OCI-LY7 (cell line): ENCODE data around the gene APOE. TPM values are rescaled to one million over a fixed set of nuclear protein-coding genes. Genes with fewer than 3 reads are reported as not detected.
A peak's percentile ranks its signal among the peaks of the same experiment; 100 is the strongest.
"Not testable (repeated sequence)": the region's sequence is repeated elsewhere in the genome, so short reads cannot be mapped to it uniquely, and the experiment has no call there.

Experiments used
- BruUV-seq: library from RNA; stranded (reverse); fragments of 400-500 nt; replicated peaks from 2 replicates; lab custom pipeline; 2021; lab: Mats Ljungman, UMichigan
- CTCF ChIA-PET: fragments of 300-600 bp; sonication (Branson Sonifier 250); formaldehyde crosslinking; loops from one replicate; lab custom pipeline; 2022; ENCODE audit warnings: antibody characterized with exemption; ENCODE audit not compliant: unreplicated experiment; lab: Charles Lee
- POLR2A ChIA-PET: fragments of 300-600 bp; sonication (Branson Sonifier 250); formaldehyde crosslinking; loops from one replicate; lab custom pipeline; 2022; ENCODE audit warnings: antibody characterized with exemption; lab: Charles Lee
- DNase-seq: peaks from one replicate; pipeline ENCODE4 v3.0.0-alpha.2; 2015; ENCODE audit warnings: low spot score
- H2AFZ ChIP-seq: fragments of 200-600 bp; sonication (generic), shearing (Covaris generic); 2 replicates; pipeline ENCODE4 v1.6.1; 2014; ENCODE audit warnings: mild to moderate bottlenecking, antibody characterized with exemption, low read length, moderate library complexity
- H3K27ac ChIP-seq: fragments of 200-600 bp; sonication (generic); 2 replicates; pipeline ENCODE4 v1.5.1; 2014; ENCODE audit warnings: mixed run types, low read depth, mild to moderate bottlenecking, moderate library complexity, low read length, inconsistent platforms; ENCODE audit not compliant: poor library complexity, severe bottlenecking
- H3K36me3 ChIP-seq: fragments of 200-600 bp; sonication (generic); 2 replicates; pipeline ENCODE4 v1.6.1; 2014; ENCODE audit warnings: mild to moderate bottlenecking, antibody characterized with exemption, low read length, moderate library complexity, mixed read lengths; ENCODE audit not compliant: insufficient read depth
- H3K4me1 ChIP-seq: fragments of 200-600 bp; sonication (generic); 2 replicates; pipeline ENCODE4 v1.5.1; 2014; ENCODE audit warnings: mild to moderate bottlenecking, low read length; ENCODE audit not compliant: insufficient read depth, poor library complexity, severe bottlenecking
- H3K4me2 ChIP-seq: fragments of 200-600 bp; sonication (generic); 2 replicates; pipeline ENCODE4 v1.6.1; 2014; ENCODE audit warnings: mild to moderate bottlenecking, low read length
- H3K4me3 ChIP-seq: fragments of 200-600 bp; sonication (generic); 2 replicates; pipeline ENCODE4 v1.5.1; 2014; ENCODE audit warnings: mild to moderate bottlenecking, low read depth, low read length; ENCODE audit not compliant: poor library complexity, severe bottlenecking
- H3K79me2 ChIP-seq: fragments of 200-600 bp; sonication (generic); 2 replicates; pipeline ENCODE4 v1.6.1; 2016; ENCODE audit warnings: low read depth, mild to moderate bottlenecking, low read length, moderate library complexity, mixed read lengths; ENCODE audit not compliant: insufficient read depth
- H3K9me2 ChIP-seq: fragments of 200-600 bp; sonication (generic); 2 replicates; pipeline ENCODE4 v1.6.1; 2016; ENCODE audit warnings: mild to moderate bottlenecking, low read length, mixed read lengths; ENCODE audit not compliant: insufficient read depth
- H3K9me3 ChIP-seq: fragments of 200-600 bp; sonication (generic); 2 replicates; pipeline ENCODE4 v1.6.1; 2014; ENCODE audit warnings: mild to moderate bottlenecking, mixed run types, low read length, mixed read lengths
- H4K20me1 ChIP-seq: fragments of 200-600 bp; sonication (generic); 2 replicates; pipeline ENCODE4 v1.6.1; 2014; ENCODE audit warnings: mild to moderate bottlenecking, antibody characterized with exemption, low read length, moderate library complexity, mixed read lengths; ENCODE audit not compliant: insufficient read depth
- CTCF ChIP-seq: fragments of 200-600 bp; sonication (generic); conservative IDR thresholded peaks from 2 replicates; pipeline ENCODE4 v1.5.1; 2014; ENCODE audit warnings: mild to moderate bottlenecking, antibody characterized with exemption, low read length, moderate library complexity, mixed read lengths
- EZH2phosphoT487 ChIP-seq: fragments of 200-600 bp; sonication (generic); IDR thresholded peaks from 2 replicates; pipeline ENCODE4 v1.6.1; 2018; ENCODE audit warnings: low read depth, borderline replicate concordance, mild to moderate bottlenecking, mixed run types, antibody characterized with exemption, low read length, moderate library complexity, mixed read lengths
- intact Hi-C: fragments of 100-400 bp; cut with micrococcal nuclease; formaldehyde crosslinking; loops from one replicate; pipeline ENCODE4 v1.10.0; 2022; ENCODE audit not compliant: unreplicated experiment
- total RNA-seq, 2 experiments: library from RNA; depleted of rRNA in 1 of 2; stranded (reverse); fragments of >200 nt in 1 of 2; shearing (Covaris generic) in 1 of 2; gene quantifications; 2 replicates each; pipeline ENCODE4 v1.2.3, GENCODE V29; 2014 to 2022

Gene APOE
- total RNA-seq, 2 experiments from 2014 or later: 1.8 to 2.1 TPM

- H3K79me2 ChIP-seq, H3K4me1 ChIP-seq, H3K36me3 ChIP-seq, CTCF ChIA-PET, H3K9me2 ChIP-seq, intact Hi-C loops, H3K9me3 ChIP-seq, BruUV-seq, H3K27ac ChIP-seq, H4K20me1 ChIP-seq: not testable (repeated sequence)
- peak within 1 kb of the TSS; percentile 57 for H3K4me2 ChIP-seq
- POLR2A ChIA-PET: interaction anchor here (0.6 to 1.3 kb wide), 2 partner anchors 9 to 467 kb away, joined by 3 read pairs; partner anchors contain the start of gene APOE
- peak within 1 kb of the TSS; percentile 93 for H2AFZ ChIP-seq
- peak; percentile 88 for DNase-seq
- peak within 1 kb of the TSS; percentile 65 for H3K4me3 ChIP-seq
Measured at GRCh38 chr19:44914433-44915206, 9.0 kb downstream of the APOE start, which contains the start of gene APOC1. TSS of gene APOC1 (plus strand) at chr19:44914608. CDS start at chr19:44914892, 284 bp downstream.

DNA sequence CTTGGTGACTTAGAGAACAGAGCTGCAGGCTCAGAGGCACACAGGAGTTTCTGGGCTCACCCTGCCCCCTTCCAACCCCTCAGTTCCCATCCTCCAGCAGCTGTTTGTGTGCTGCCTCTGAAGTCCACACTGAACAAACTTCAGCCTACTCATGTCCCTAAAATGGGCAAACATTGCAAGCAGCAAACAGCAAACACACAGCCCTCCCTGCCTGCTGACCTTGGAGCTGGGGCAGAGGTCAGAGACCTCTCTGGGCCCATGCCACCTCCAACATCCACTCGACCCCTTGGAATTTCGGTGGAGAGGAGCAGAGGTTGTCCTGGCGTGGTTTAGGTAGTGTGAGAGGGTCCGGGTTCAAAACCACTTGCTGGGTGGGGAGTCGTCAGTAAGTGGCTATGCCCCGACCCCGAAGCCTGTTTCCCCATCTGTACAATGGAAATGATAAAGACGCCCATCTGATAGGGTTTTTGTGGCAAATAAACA, 18.7 kb downstream of the APOE start:
- BruUV-seq: no TSS peak
- no peaks in the 10 kb centered on the region for H3K9me3 ChIP-seq
- intact Hi-C loops: no loop called here
- TF ChIP-seq CTCF (no peak), EZH2phosphoT487 (no peak)
- no peak overlapping the region for H3K27ac ChIP-seq
- H3K79me2 ChIP-seq: no peaks in the 10 kb centered on the region
- no peaks in the 10 kb centered on the region for H4K20me1 ChIP-seq
- no peak overlapping the region for H3K4me3 ChIP-seq
- POLR2A ChIA-PET: no interaction called here
- H3K36me3 ChIP-seq: no peaks in the 10 kb centered on the region
- H3K4me2 ChIP-seq: no peak overlapping the region
- CTCF ChIA-PET: no interaction called here
- H3K9me2 ChIP-seq: no peaks in the 10 kb centered on the region
- no peak for DNase-seq
- H3K4me1 ChIP-seq: no peaks in the 10 kb centered on the region
- no peak overlapping the region for H2AFZ ChIP-seq

- Histone ChIP-seq H3K36me3 (no peaks in the 10 kb centered on the region), H3K4me2 (no peak overlapping the region), H3K9me3 (no peaks in the 10 kb centered on the region), H2AFZ (no peak overlapping the region), H3K4me3 (no peak overlapping the region), H3K79me2 (no peaks in the 10 kb centered on the region), H3K9me2 (no peaks in the 10 kb centered on the region), H4K20me1 (no peaks in the 10 kb centered on the region), H3K4me1 (no peaks in the 10 kb centered on the region), H3K27ac (no peak overlapping the region)
- POLR2A ChIA-PET: no interaction called here
- intact Hi-C loops: no loop called here
- DNase-seq: no peak
- BruUV-seq: no TSS peak
- CTCF ChIA-PET: no interaction called here
- TF ChIP-seq EZH2phosphoT487 (no peak), CTCF (no peak)
Measured at GRCh38 chr19:44925114-44925891, 19.7 kb downstream of the APOE start.

DNA sequence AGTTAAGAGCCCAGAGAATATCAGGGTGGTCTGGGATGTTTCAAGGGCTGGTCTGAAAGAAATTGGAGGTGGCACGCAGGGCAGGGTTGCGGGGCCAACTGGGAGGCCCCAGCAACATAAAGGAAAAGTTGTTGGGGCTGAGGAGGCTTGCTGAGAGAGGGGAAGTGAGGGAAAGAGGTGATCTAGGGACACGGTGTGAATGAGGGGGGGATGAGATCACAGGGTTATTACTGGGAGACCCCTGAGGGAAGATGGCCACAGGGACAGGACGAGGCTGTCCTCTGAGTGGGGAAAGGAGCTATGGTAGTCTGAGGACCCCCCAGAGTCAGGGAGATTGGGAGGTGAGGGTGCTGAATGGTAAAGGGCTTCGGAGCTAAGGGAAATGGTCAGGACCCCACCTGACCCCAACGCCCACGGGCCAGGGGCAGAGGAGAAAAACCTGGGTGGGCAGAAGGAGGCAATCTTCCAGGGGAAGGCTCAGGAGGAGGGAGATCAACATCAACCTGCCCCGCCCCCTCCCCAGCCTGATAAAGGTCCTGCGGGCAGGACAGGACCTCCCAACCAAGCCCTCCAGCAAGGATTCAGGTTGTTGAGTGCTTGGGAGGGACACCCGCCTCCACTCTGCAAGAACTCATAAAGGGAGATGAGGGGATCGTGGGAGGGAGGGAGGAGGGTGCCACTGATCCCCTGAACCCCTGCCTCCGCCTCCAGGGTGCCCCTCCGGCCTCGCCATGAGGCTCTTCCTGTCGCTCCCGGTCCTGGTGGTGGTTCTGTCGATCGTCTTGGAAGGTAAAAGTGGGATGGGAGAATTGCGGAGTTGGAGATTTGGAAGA, 20.9 kb downstream of the APOE start:
- intact Hi-C loops, H3K4me3 ChIP-seq, H3K27ac ChIP-seq, H3K79me2 ChIP-seq, CTCF ChIA-PET, H3K9me3 ChIP-seq, BruUV-seq, DNase-seq, H3K9me2 ChIP-seq, H3K36me3 ChIP-seq, H4K20me1 ChIP-seq, H2AFZ ChIP-seq, H3K4me1 ChIP-seq: not testable (repeated sequence)
- H3K4me2 ChIP-seq: peak overlapping the region; percentile 34; the same call in 1 of the 2 replicates
- POLR2A ChIA-PET: interaction anchor here (0.6 kb wide), 1 partner anchor 126 kb away, joined by 3 read pairs; no protein-coding TSS in a partner anchor
